ENCODE results near the gene ACTL6A.
"Not testable (repeated sequence)": the region's sequence is repeated elsewhere in the genome, so short reads cannot be mapped to it uniquely, and the experiment has no call there.

Gene ACTL6A

GRCh38 chr3:179562591-179563270, at the start of gene ACTL6A:
Gene ACTL6A (plus strand): TSS chr3:179562926. CDS start chr3:179563093, 167 bp downstream.
- DNase-seq (ENCODE audit: low read depth) = peak; percentile 99

- no peak for DNase-seq (ENCODE audit: low read depth)
These were observed 48.9 kb upstream of the ACTL6A start for GRCh38 chr3:179513862-179514261.

GRCh38 chr3:179516461-179517251, 46.1 kb upstream of the ACTL6A start:
- DNase-seq (ENCODE audit: low read depth) = not testable (repeated sequence)

GRCh38 chr3:179526482-179526881, 36.2 kb upstream of the ACTL6A start:
- no peak for DNase-seq (ENCODE audit: low read depth)

GRCh38 chr3:179526989-179527391, 35.7 kb upstream of the ACTL6A start:
- DNase-seq (ENCODE audit: low read depth) = no peak

- DNase-seq (ENCODE audit: low read depth) = no peak
These were observed 34.0 kb upstream of the ACTL6A start for GRCh38 chr3:179528772-179529171.

GRCh38 chr3:179531576-179531975, 31.1 kb upstream of the ACTL6A start:
- no peak for DNase-seq (ENCODE audit: low read depth)

GRCh38 chr3:179533274-179533673, 29.5 kb upstream of the ACTL6A start:
- no peak for DNase-seq (ENCODE audit: low read depth)

GRCh38 chr3:179536256-179536655, 26.5 kb upstream of the ACTL6A start:
- DNase-seq (ENCODE audit: low read depth) = no peak

GRCh38 chr3:179541094-179541493, 21.6 kb upstream of the ACTL6A start:
- no peak for DNase-seq (ENCODE audit: low read depth)

- DNase-seq (ENCODE audit: low read depth) = no peak
These were observed 21.1 kb upstream of the ACTL6A start for GRCh38 chr3:179541596-179541995.

- no peak for DNase-seq (ENCODE audit: low read depth)
These were observed 20.4 kb upstream of the ACTL6A start for GRCh38 chr3:179542375-179542774.

GRCh38 chr3:179544981-179545645, 17.6 kb upstream of the ACTL6A start:
- DNase-seq (ENCODE audit: low read depth) = no peak

GRCh38 chr3:179546814-179547241, 15.9 kb upstream of the ACTL6A start:
- no peak for DNase-seq (ENCODE audit: low read depth)

- no peak for DNase-seq (ENCODE audit: low read depth)
These were observed 11.2 kb upstream of the ACTL6A start for GRCh38 chr3:179551349-179552105.

GRCh38 chr3:179558742-179559364, 3.9 kb upstream of the ACTL6A start:
- peak; percentile 18 for DNase-seq (ENCODE audit: low read depth)

- DNase-seq (ENCODE audit: low read depth) = no peak
These were observed 1.9 kb upstream of the ACTL6A start for GRCh38 chr3:179560791-179561190.

GRCh38 chr3:179563271-179563783, 601 bp downstream of the ACTL6A start:
- DNase-seq (ENCODE audit: low read depth) = peak; percentile 72

- no peak for DNase-seq (ENCODE audit: low read depth)
These were observed 2.8 kb downstream of the ACTL6A start for GRCh38 chr3:179565496-179565895.

- DNase-seq (ENCODE audit: low read depth) = no peak
These were observed 18.3 kb downstream of the ACTL6A start for GRCh38 chr3:179580992-179581391.

GRCh38 chr3:179589143-179589542, 26.4 kb downstream of the ACTL6A start:
- no peak for DNase-seq (ENCODE audit: low read depth)

All from activated T-cell treated with anti-CD3 and anti-CD28 coated beads for 48 hours (primary cell).